Tibial nerve (tissue), 3 donors: ENCODE results near the gene OR6Y1.

Experiments used
- POLR2A ChIP-seq, 2 donors: fragments of 450-650 bp; IDR thresholded peaks; one replicate each; pipeline ENCODE4 v1.6.1; 2017; ENCODE audit warnings: antibody characterized with exemption in 2 of 2, mild to moderate bottlenecking in 2 of 2, moderate library complexity in 2 of 2
- TF ChIP-seq, protein P1 (sequence below), 5 experiments: fragments of 200-600 bp in 3 of 5; fragments of 450-650 bp in 2 of 5; sonication (generic) in 3 of 5; IDR thresholded peaks; one replicate each; pipeline ENCODE4 v1.5.1; 2016 to 2019; ENCODE audit warnings: antibody characterized with exemption in 5 of 5, mild to moderate bottlenecking in 3 of 5, moderate library complexity in 2 of 5

DNA sequence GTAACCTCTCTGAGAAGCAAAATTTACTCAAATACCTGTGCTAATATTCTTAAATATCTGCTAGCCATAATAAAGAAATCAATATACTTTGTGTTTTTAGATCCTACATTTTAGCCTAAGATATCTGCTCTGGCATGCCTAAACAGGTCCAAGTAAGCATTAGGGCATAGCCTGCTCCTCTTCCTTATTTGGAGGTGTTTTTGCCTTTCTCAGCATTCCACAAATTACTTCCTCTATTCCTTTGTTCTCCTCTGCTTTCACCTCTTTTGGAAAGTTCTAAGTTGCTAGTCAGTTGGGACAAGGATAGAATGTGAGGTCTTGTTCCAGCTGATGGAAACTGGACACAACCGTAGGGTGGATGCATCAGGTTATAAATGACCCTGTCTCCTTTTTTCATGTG, 32.7 kb upstream of the OR6Y1 start:
- TF ChIP-seq, protein P1, sequence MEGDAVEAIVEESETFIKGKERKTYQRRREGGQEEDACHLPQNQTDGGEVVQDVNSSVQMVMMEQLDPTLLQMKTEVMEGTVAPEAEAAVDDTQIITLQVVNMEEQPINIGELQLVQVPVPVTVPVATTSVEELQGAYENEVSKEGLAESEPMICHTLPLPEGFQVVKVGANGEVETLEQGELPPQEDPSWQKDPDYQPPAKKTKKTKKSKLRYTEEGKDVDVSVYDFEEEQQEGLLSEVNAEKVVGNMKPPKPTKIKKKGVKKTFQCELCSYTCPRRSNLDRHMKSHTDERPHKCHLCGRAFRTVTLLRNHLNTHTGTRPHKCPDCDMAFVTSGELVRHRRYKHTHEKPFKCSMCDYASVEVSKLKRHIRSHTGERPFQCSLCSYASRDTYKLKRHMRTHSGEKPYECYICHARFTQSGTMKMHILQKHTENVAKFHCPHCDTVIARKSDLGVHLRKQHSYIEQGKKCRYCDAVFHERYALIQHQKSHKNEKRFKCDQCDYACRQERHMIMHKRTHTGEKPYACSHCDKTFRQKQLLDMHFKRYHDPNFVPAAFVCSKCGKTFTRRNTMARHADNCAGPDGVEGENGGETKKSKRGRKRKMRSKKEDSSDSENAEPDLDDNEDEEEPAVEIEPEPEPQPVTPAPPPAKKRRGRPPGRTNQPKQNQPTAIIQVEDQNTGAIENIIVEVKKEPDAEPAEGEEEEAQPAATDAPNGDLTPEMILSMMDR (IDR thresholded peaks at IDR 0.05) = no peak
- TF ChIP-seq POLR2A (IDR thresholded peaks at IDR 0.05) = no peak
